NCI-H69 (cell line): ENCODE data around the gene TANGO2.

ENCODE experiments used
- DNase-seq: peaks from one replicate; lab custom pipeline; 2025; lab: John Stamatoyannopoulos, UW

Gene TANGO2

DNA sequence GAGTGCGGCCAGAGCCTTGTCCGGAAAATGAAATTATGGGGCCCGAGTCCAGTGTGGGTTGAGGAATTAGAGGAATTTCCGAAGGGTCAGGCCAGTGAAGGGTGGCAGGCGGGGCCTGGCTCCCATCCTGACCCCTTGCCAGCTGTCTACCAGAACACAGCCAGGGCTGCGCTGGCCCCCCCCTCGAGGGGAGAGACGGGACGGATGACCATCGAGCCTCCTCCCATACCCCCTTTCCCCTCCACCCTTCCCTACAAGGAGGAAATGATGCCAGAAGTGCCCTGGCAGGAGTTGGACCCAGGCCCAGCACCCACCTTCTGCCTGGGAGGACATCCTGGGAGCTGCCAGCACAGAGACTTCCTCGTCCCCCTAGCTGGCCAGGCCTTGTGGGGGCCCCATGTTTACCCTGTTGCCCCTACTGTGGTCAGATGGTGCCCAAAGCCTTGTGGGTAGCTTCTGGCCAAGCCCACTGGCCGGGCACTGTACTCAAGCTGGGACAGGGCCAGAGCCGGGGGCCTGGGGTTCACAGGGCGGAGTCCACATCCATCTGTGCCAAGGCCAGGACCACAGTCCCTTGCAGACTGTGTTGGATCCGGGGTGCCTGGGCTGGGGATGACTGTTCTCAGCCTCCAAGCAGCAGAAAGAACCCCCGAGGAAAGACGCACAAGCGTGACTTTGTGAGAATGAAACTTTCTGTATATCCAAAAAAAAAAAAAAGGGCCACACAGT, 25.1 kb upstream of the TANGO2 start:
- DNase-seq = no peak

GRCh38 chr22:19996694-19997384, 24.1 kb upstream of the TANGO2 start:
- peak; percentile 56 for DNase-seq

GRCh38 chr22:19997561-19998231, 23.2 kb upstream of the TANGO2 start:
- DNase-seq = no peak

- peak; percentile 80 for DNase-seq
Measured at GRCh38 chr22:19998232-19998951, 22.5 kb upstream of the TANGO2 start.

- DNase-seq = peak; percentile 29
Measured at GRCh38 chr22:19998991-19999820, 21.7 kb upstream of the TANGO2 start.

- peak; percentile 25 for DNase-seq
Measured at GRCh38 chr22:20000246-20001081, 20.4 kb upstream of the TANGO2 start.

DNA sequence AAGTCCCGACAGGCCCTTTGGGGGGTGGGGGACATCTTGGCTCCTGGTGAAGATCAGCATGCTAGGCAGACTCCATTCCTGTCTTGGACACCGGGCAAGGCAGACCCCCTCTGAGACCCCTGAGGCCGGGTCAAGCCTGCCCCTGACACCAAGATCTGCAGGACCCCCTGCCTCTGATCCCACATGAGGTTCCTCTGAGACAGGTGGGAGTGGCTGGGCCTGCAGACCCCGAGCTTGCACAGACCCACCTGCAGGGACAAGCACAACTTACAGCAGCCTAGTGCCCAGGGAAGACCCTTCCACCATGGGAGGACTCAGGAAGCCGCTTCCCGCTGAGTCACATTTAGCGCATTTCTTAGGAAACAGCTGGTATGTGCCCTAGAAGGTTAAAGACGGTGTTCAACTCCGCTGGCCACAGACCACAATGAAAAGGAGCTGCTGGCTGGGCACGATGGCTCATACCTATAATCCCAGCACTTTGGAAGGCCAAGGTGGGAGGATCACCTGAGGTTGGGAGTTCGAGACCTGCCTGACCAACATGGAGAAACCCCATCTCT, 19.8 kb upstream of the TANGO2 start:
- no peak for DNase-seq

DNA sequence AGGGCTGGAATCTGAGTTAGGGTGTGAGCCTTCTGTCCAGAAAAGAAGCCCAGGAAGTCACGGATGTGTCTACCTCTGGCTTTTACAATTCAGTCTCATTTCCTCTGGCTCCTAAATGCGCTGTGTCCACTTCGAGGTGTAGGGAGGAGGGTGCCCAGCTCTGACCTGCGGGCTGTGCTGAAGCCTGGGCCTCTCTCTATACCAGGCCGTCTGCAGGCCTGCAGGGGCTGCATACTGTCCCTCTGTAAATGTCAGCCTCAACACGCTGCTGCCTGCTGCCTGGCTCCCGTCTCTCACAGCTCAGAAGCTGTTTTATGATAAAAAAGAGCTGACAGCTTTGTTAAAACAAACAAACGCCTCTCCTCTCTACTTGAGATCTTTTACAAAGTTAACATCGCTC, 18.8 kb upstream of the TANGO2 start:
- DNase-seq = no peak

DNA sequence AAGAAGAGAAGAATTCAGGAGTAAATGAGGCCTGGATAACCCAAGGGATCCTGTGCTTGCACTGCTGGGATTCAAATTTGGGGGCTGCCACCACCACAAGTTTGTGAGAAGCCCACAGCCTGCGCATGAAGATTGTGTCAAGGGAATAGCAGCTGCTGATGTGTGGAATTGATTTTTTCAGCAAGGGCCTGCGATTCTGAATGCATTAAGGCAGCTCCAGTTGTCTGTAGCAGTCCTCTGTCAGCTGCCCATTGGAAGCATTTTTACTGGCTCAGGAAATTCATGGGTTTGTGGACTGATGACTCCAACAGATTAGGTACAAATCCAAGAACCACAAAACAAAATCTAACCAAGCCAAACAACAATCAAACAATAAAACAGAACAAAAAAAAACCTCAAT, 18.3 kb upstream of the TANGO2 start:
- no peak for DNase-seq

- no peak for DNase-seq
Measured at GRCh38 chr22:20003304-20003703, 17.6 kb upstream of the TANGO2 start.

GRCh38 chr22:20004464-20004863, 16.4 kb upstream of the TANGO2 start:
- DNase-seq = no peak

DNA sequence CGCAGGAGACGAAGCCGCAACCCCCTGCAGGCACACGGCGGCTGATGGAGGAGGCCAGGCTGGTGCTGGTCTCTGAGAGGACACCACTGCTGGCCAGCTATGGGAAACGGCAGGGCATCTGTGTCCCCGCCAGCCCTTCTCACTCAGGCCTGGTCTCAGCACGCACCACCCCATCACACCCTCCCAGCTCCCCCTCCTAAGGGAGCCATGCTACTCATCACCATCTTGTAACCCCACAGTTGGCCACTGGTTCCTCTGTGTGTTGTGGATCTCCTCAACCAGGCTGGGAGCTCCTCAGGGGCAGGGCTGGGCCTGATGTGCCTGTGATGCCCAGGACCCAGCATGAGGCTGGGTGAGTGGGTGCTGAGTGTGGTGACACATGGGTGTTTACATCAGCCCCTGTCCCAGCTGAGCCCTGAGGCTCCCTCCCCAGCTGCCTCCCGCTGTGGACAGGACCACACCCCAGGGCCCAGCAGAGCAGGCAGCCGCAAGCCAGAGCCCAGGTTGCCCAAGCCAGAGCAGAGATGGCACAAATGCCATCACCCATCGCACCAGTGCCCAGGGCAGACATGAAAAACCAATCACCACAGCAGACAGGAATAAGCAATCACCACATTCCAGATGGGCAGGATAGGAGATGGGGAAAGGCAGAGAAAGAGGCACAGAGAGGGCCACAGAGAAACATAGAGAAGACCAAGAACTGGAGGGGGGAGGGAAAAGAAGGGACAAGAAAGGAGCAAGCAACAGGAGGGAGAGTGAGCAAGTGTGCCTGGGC, 12.5 kb upstream of the TANGO2 start:
- no peak for DNase-seq

GRCh38 chr22:20009018-20009491, 11.9 kb upstream of the TANGO2 start:
- no peak for DNase-seq

- no peak for DNase-seq
Measured at GRCh38 chr22:20009582-20010306, 11.2 kb upstream of the TANGO2 start.

- DNase-seq = no peak
Measured at GRCh38 chr22:20010307-20011122, 10.4 kb upstream of the TANGO2 start.

- peak; percentile 23 for DNase-seq
Measured at GRCh38 chr22:20011123-20011992, 9.6 kb upstream of the TANGO2 start.
